SJSA1 (cell line): ENCODE results near the gene LNX1. TPM values are rescaled to one million over a fixed set of nuclear protein-coding genes. Genes with fewer than 3 reads are reported as not detected.

Experiments used
- DNase-seq, 2 experiments: peaks; one replicate each; pipeline ENCODE4 v3.0.0-alpha.2; 2015 to 2020; ENCODE audit warnings: low spot score in 2 of 2, low read depth in 1 of 2
- H3K27ac ChIP-seq: fragments of 250-450 bp; sonication (Bioruptor Pico); 2 replicates; pipeline ENCODE4 v1.5.1; 2020; ENCODE audit warnings: mild to moderate bottlenecking, moderate library complexity
- H3K27me3 ChIP-seq: fragments of 250-450 bp; sonication (Bioruptor Pico); replicated peaks from 2 replicates; pipeline ENCODE4 v1.5.1; 2020; ENCODE audit warnings: mild to moderate bottlenecking, moderate library complexity
- H3K36me3 ChIP-seq: fragments of 250-450 bp; sonication (Bioruptor Pico); 2 replicates; pipeline ENCODE4 v1.5.1; 2020; ENCODE audit warnings: mild to moderate bottlenecking
- H3K4me1 ChIP-seq: fragments of 250-450 bp; sonication (Bioruptor Pico); replicated peaks from 2 replicates; pipeline ENCODE4 v1.6.1; 2021; ENCODE audit warnings: mild to moderate bottlenecking
- H3K4me3 ChIP-seq: fragments of 250-450 bp; sonication (Bioruptor Pico); 2 replicates; pipeline ENCODE4 v1.5.1; 2020; ENCODE audit warnings: mild to moderate bottlenecking
- H3K9me3 ChIP-seq: fragments of 250-450 bp; sonication (Bioruptor Pico); replicated peaks from 2 replicates; pipeline ENCODE4 v1.5.1; 2020; ENCODE audit warnings: mild to moderate bottlenecking
- total RNA-seq: library from RNA; depleted of rRNA; stranded (reverse); fragments of >200 nt; shearing (Covaris generic); gene quantifications from 2 replicates; pipeline ENCODE4 v1.2.3, GENCODE V29; 2014

LNX1 gene
- total RNA-seq, 1 experiment from 2014 or later = not detected

- H3K36me3 ChIP-seq = no peaks in the 10 kb centered on the region
- no peak overlapping the region for H3K4me3 ChIP-seq
- no peak for DNase-seq
- H3K27me3 ChIP-seq = no peaks in the 10 kb centered on the region
- H3K27ac ChIP-seq = no peak overlapping the region
- H3K9me3 ChIP-seq = no peaks in the 10 kb centered on the region
- no peaks in the 10 kb centered on the region for H3K4me1 ChIP-seq
Measured at GRCh38 chr4:53552711-53553110, 38.6 kb downstream of the LNX1 start.

- no peaks in the 10 kb centered on the region for H3K4me1 ChIP-seq
- no peak overlapping the region for H3K27ac ChIP-seq
- no peak overlapping the region for H3K4me3 ChIP-seq
- no peaks in the 10 kb centered on the region for H3K9me3 ChIP-seq
- no peak for DNase-seq
- no peaks in the 10 kb centered on the region for H3K27me3 ChIP-seq
- no peaks in the 10 kb centered on the region for H3K36me3 ChIP-seq
Measured at GRCh38 chr4:53551958-53552357, 39.3 kb downstream of the LNX1 start.

GRCh38 chr4:53551281-53551864 is 39.9 kb downstream of the LNX1 start:
- Histone ChIP-seq H3K27me3 (no peaks in the 10 kb centered on the region), H3K9me3 (no peaks in the 10 kb centered on the region), H3K27ac (no peak overlapping the region)

GRCh38 chr4:53548662-53549061 is 42.6 kb downstream of the LNX1 start:
- no peak for DNase-seq
- Histone ChIP-seq H3K4me3 (no peak overlapping the region), H3K9me3 (no peaks in the 10 kb centered on the region), H3K27ac (no peak overlapping the region), H3K36me3 (no peaks in the 10 kb centered on the region), H3K27me3 (no peaks in the 10 kb centered on the region), H3K4me1 (no peaks in the 10 kb centered on the region)

More at GRCh38 chr4:53551281-53551864, 39.9 kb downstream of the LNX1 start:
- H3K4me1 ChIP-seq = no peaks in the 10 kb centered on the region
- H3K4me3 ChIP-seq = no peak overlapping the region
- no peaks in the 10 kb centered on the region for H3K36me3 ChIP-seq
- DNase-seq = no peak

GRCh38 chr4:53547983-53548382 is 43.3 kb downstream of the LNX1 start:
- Histone ChIP-seq H3K4me3 (no peak overlapping the region), H3K9me3 (no peaks in the 10 kb centered on the region), H3K36me3 (no peaks in the 10 kb centered on the region), H3K27ac (no peak overlapping the region), H3K4me1 (no peaks in the 10 kb centered on the region), H3K27me3 (no peaks in the 10 kb centered on the region)
- no peak for DNase-seq

- H3K36me3 ChIP-seq = no peaks in the 10 kb centered on the region
- no peaks in the 10 kb centered on the region for H3K27me3 ChIP-seq
- peaks cover 14% of the 10 kb centered on the region for H3K4me1 ChIP-seq
- H3K27ac ChIP-seq = no peak overlapping the region
- DNase-seq = no peak
- no peak overlapping the region for H3K4me3 ChIP-seq
- no peaks in the 10 kb centered on the region for H3K9me3 ChIP-seq
Measured at GRCh38 chr4:53545942-53546581, 45.2 kb downstream of the LNX1 start.

GRCh38 chr4:53545273-53545672 is 46.0 kb downstream of the LNX1 start:
- Histone ChIP-seq H3K4me1 (peaks cover 19% of the 10 kb centered on the region), H3K9me3 (no peaks in the 10 kb centered on the region), H3K27ac (no peak overlapping the region), H3K4me3 (no peak overlapping the region), H3K27me3 (no peaks in the 10 kb centered on the region), H3K36me3 (no peaks in the 10 kb centered on the region)
- no peak for DNase-seq

GRCh38 chr4:53543561-53543960 is 47.7 kb downstream of the LNX1 start:
- H3K9me3 ChIP-seq = no peaks in the 10 kb centered on the region
- no peaks in the 10 kb centered on the region for H3K27me3 ChIP-seq
- no peaks in the 10 kb centered on the region for H3K36me3 ChIP-seq
- H3K4me3 ChIP-seq = no peak overlapping the region
- no peak for DNase-seq
- no peak overlapping the region for H3K27ac ChIP-seq
- H3K4me1 ChIP-seq = peaks cover 19% of the 10 kb centered on the region

- peak overlapping the region; percentile 46 for H3K27ac ChIP-seq
- no peaks in the 10 kb centered on the region for H3K9me3 ChIP-seq
- no peaks in the 10 kb centered on the region for H3K36me3 ChIP-seq
- peak in 1 of 2 experiments; percentile 62 for DNase-seq
- no peaks in the 10 kb centered on the region for H3K27me3 ChIP-seq
- H3K4me3 ChIP-seq = no peak overlapping the region
- H3K4me1 ChIP-seq = peaks cover 19% of the 10 kb centered on the region
Measured at GRCh38 chr4:53541577-53542206, 49.6 kb downstream of the LNX1 start.

GRCh38 chr4:53538756-53539155 is 52.5 kb downstream of the LNX1 start:
- Histone ChIP-seq H3K9me3 (no peaks in the 10 kb centered on the region), H3K4me3 (no peak overlapping the region), H3K27ac (no peak overlapping the region)

GRCh38 chr4:53537606-53538005 is 53.7 kb downstream of the LNX1 start:
- H3K4me1 ChIP-seq = peaks cover 24% of the 10 kb centered on the region

More at GRCh38 chr4:53538756-53539155, 52.5 kb downstream of the LNX1 start:
- no peaks in the 10 kb centered on the region for H3K27me3 ChIP-seq
- DNase-seq = no peak
- peaks cover 19% of the 10 kb centered on the region for H3K4me1 ChIP-seq
- H3K36me3 ChIP-seq = no peaks in the 10 kb centered on the region

GRCh38 chr4:53536328-53536727 is 55.0 kb downstream of the LNX1 start:
- no peaks in the 10 kb centered on the region for H3K36me3 ChIP-seq
- H3K4me1 ChIP-seq = peaks cover 23% of the 10 kb centered on the region
- H3K9me3 ChIP-seq = no peaks in the 10 kb centered on the region
- DNase-seq = no peak
- H3K27me3 ChIP-seq = no peaks in the 10 kb centered on the region
- H3K4me3 ChIP-seq = no peak overlapping the region
- no peak overlapping the region for H3K27ac ChIP-seq

More at GRCh38 chr4:53537606-53538005, 53.7 kb downstream of the LNX1 start:
- Histone ChIP-seq H3K27ac (no peak overlapping the region), H3K27me3 (no peaks in the 10 kb centered on the region), H3K9me3 (no peaks in the 10 kb centered on the region), H3K36me3 (no peaks in the 10 kb centered on the region), H3K4me3 (no peak overlapping the region)
- DNase-seq = no peak

GRCh38 chr4:53535567-53535966 is 55.7 kb downstream of the LNX1 start:
- Histone ChIP-seq H3K36me3 (no peaks in the 10 kb centered on the region), H3K9me3 (no peaks in the 10 kb centered on the region), H3K4me1 (peaks cover 17% of the 10 kb centered on the region), H3K4me3 (no peak overlapping the region), H3K27ac (no peak overlapping the region), H3K27me3 (no peaks in the 10 kb centered on the region)
- DNase-seq = no peak

GRCh38 chr4:53534684-53535083 is 56.6 kb downstream of the LNX1 start:
- DNase-seq = no peak
- Histone ChIP-seq H3K4me1 (peaks cover 17% of the 10 kb centered on the region), H3K9me3 (no peaks in the 10 kb centered on the region), H3K27ac (no peak overlapping the region), H3K4me3 (no peak overlapping the region), H3K36me3 (no peaks in the 10 kb centered on the region), H3K27me3 (no peaks in the 10 kb centered on the region)
